SU-DHL-6 (cell line): ENCODE data around the gene FEM1A.

Experiments used
- H2AFZ ChIP-seq: fragments of 200-600 bp; sonication (generic); 2 replicates; pipeline ENCODE4 v1.6.1; 2014; ENCODE audit warnings: low read depth, mild to moderate bottlenecking, moderate library complexity, mixed read lengths, antibody characterized with exemption, low read length; ENCODE audit not compliant: severe bottlenecking
- H3F3A ChIP-seq: fragments of 200-600 bp; shearing (Covaris generic); 2 replicates; pipeline ENCODE4 v1.6.0; 2016; ENCODE audit warnings: antibody characterized with exemption, mild to moderate bottlenecking; ENCODE audit not compliant: insufficient read depth
- H3K27ac ChIP-seq: fragments of 200-600 bp; sonication (generic); 2 replicates; pipeline ENCODE4 v1.5.1; 2016; ENCODE audit warnings: low read depth, mild to moderate bottlenecking, low read length, moderate library complexity, mixed read lengths
- H3K27me3 ChIP-seq: fragments of 200-600 bp; sonication (generic), shearing (Covaris generic); 2 replicates; pipeline ENCODE4 v1.6.0; 2014; ENCODE audit warnings: mild to moderate bottlenecking, low read length
- H3K36me3 ChIP-seq: fragments of 200-600 bp; sonication (generic); 2 replicates; pipeline ENCODE4 v1.6.1; 2014; ENCODE audit warnings: mild to moderate bottlenecking, low read length, mixed read lengths
- H3K4me2 ChIP-seq: fragments of 300-600, 200-600 bp; shearing (Covaris generic), sonication (generic); 2 replicates; pipeline ENCODE4 v1.6.0; 2014; ENCODE audit warnings: low read length, low read depth, mild to moderate bottlenecking; ENCODE audit not compliant: poor library complexity, severe bottlenecking
- H3K4me3 ChIP-seq: fragments of 200-600 bp; sonication (generic); 2 replicates; pipeline ENCODE4 v1.5.1; 2014; ENCODE audit warnings: antibody characterized with exemption, low read length, mild to moderate bottlenecking, mixed read lengths; ENCODE audit not compliant: insufficient read depth, poor library complexity, severe bottlenecking
- H3K79me2 ChIP-seq: fragments of 200-600 bp; sonication (generic); 2 replicates; pipeline ENCODE4 v1.6.1; 2014; ENCODE audit warnings: mild to moderate bottlenecking, low read length, moderate library complexity; ENCODE audit not compliant: insufficient read depth
- H3K9ac ChIP-seq: fragments of 200-600 bp; sonication (generic); 2 replicates; pipeline ENCODE4 v1.7.0; 2014; ENCODE audit warnings: mild to moderate bottlenecking, low read length
- H3K9me2 ChIP-seq: fragments of 200-600 bp; sonication (generic); replicated peaks from 2 replicates; pipeline ENCODE4 v1.6.1; 2014; ENCODE audit warnings: low read length; ENCODE audit not compliant: insufficient read depth
- H3K9me3 ChIP-seq: fragments of 200-600 bp; sonication (generic); 2 replicates; pipeline ENCODE4 v1.6.1; 2014; ENCODE audit warnings: low read length, mixed read lengths; ENCODE audit not compliant: insufficient read depth
- H4K20me1 ChIP-seq: fragments of 200-600 bp; sonication (generic); 2 replicates; pipeline ENCODE4 v1.6.1; 2014; ENCODE audit warnings: low read depth, mild to moderate bottlenecking, antibody characterized with exemption, low read length, moderate library complexity, mixed read lengths
- EZH2phosphoT487 ChIP-seq: fragments of 200-600 bp; sonication (generic), shearing (Covaris generic); conservative IDR thresholded peaks from 2 replicates; pipeline ENCODE4 v1.6.1; 2018; ENCODE audit warnings: mild to moderate bottlenecking, antibody characterized with exemption, low read length, moderate library complexity, mixed read lengths
- TF ChIP-seq, protein P1 (sequence below): fragments of 200-600 bp; sonication (generic); IDR thresholded peaks from one replicate; pipeline ENCODE4 v1.5.1; 2017; ENCODE audit warnings: antibody characterized with exemption, mild to moderate bottlenecking, low read length, moderate library complexity; ENCODE audit not compliant: insufficient read depth, poor library complexity, severe bottlenecking

The FEM1A gene

DNA sequence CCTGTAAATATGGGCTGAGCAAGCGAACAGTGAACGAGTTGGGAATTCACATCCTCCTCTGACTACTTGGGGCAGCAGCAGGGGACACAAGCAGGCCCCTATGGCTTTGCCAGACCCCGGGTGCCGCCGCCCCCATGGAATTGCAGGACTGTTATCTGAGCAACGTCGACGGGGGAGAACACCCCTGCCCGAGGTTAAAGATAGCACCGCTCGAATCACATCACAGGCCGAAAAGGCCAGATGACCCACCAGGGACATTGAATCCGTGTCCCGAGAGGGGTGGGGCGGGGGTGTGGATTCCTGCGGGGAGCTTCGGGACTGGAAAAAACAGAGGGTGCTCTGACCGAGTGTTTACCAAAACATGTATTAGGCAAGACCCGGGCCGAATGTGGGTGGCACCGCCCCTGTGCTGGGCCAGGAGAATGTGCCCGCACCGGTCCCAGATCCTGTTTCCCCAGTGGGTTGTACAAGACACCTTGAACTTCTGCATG is 9.1 kb downstream of the FEM1A start:
- Histone ChIP-seq H3K4me3 (no peak overlapping the region), H3K36me3 (no peaks in the 10 kb centered on the region), H3K27me3 (no peaks in the 10 kb centered on the region), H3K27ac (no peak overlapping the region), H4K20me1 (no peaks in the 10 kb centered on the region), H3K9ac (no peak overlapping the region), H3K9me3 (no peaks in the 10 kb centered on the region), H3K4me2 (no peak overlapping the region), H3F3A (no peaks in the 10 kb centered on the region), H2AFZ (no peak overlapping the region), H3K9me2 (no peaks in the 10 kb centered on the region), H3K79me2 (peaks cover 11% of the 10 kb centered on the region; the same call in 1 of the 2 replicates)
- no peak for TF ChIP-seq EZH2phosphoT487
- TF ChIP-seq, protein P1, sequence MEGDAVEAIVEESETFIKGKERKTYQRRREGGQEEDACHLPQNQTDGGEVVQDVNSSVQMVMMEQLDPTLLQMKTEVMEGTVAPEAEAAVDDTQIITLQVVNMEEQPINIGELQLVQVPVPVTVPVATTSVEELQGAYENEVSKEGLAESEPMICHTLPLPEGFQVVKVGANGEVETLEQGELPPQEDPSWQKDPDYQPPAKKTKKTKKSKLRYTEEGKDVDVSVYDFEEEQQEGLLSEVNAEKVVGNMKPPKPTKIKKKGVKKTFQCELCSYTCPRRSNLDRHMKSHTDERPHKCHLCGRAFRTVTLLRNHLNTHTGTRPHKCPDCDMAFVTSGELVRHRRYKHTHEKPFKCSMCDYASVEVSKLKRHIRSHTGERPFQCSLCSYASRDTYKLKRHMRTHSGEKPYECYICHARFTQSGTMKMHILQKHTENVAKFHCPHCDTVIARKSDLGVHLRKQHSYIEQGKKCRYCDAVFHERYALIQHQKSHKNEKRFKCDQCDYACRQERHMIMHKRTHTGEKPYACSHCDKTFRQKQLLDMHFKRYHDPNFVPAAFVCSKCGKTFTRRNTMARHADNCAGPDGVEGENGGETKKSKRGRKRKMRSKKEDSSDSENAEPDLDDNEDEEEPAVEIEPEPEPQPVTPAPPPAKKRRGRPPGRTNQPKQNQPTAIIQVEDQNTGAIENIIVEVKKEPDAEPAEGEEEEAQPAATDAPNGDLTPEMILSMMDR = no peak

- Histone ChIP-seq H3K4me2 (no peak overlapping the region), H3K4me3 (no peak overlapping the region), H3K79me2 (0 out of 2 replicates have a peak, but pooled peaks cover 6% of the 10 kb centered on the region), H3K36me3 (no peaks in the 10 kb centered on the region), H2AFZ (no peak overlapping the region), H4K20me1 (no peaks in the 10 kb centered on the region), H3K27ac (no peak overlapping the region), H3K9me2 (no peaks in the 10 kb centered on the region), H3K9ac (no peak overlapping the region), H3K27me3 (no peaks in the 10 kb centered on the region), H3K9me3 (no peaks in the 10 kb centered on the region), H3F3A (no peaks in the 10 kb centered on the region)
- TF ChIP-seq, protein P1 = no peak
- TF ChIP-seq EZH2phosphoT487 = no peak
Measured at GRCh38 chr19:4801085-4801619, 9.6 kb downstream of the FEM1A start.

- H3K9me2 ChIP-seq = no peaks in the 10 kb centered on the region
- H2AFZ ChIP-seq = no peak overlapping the region
- peaks cover 4% of the 10 kb centered on the region; the same call in 1 of the 2 replicates for H3F3A ChIP-seq
- no peak overlapping the region for H3K4me2 ChIP-seq
- H3K36me3 ChIP-seq = no peaks in the 10 kb centered on the region
- H4K20me1 ChIP-seq = no peaks in the 10 kb centered on the region
- H3K9ac ChIP-seq = no peak overlapping the region
- TF ChIP-seq, protein P1 = no peak
- no peak for TF ChIP-seq EZH2phosphoT487
- H3K9me3 ChIP-seq = no peaks in the 10 kb centered on the region
- no peak overlapping the region for H3K27ac ChIP-seq
- H3K27me3 ChIP-seq = no peaks in the 10 kb centered on the region
- H3K4me3 ChIP-seq = no peak overlapping the region
- H3K79me2 ChIP-seq = no peaks in the 10 kb centered on the region
Measured at GRCh38 chr19:4802711-4803110, 11.2 kb downstream of the FEM1A start.
